CD4-positive, alpha-beta T cell (primary cell): Measurements from ENCODE around the gene CKMT1A. TPM values are rescaled to one million over a fixed set of nuclear protein-coding genes. Genes with fewer than 3 reads are reported as not detected.
"Not testable (repeated sequence)": the region's sequence is repeated elsewhere in the genome, so short reads cannot be mapped to it uniquely, and the experiment has no call there.

Experiments
- ATAC-seq: fragments of 200-7000 bp; cut with Tn5 transposase; one replicate; pipeline ENCODE4 v1.10.0; 2022; ENCODE audit warnings: mild to moderate bottlenecking; ENCODE audit not compliant: poor library complexity
- CTCF ChIA-PET: fragments of 350-600 bp; sonication (Branson Sonifier 250); formaldehyde crosslinking; loops from one replicate; lab custom pipeline; 2021; ENCODE audit warnings: antibody characterized with exemption, inconsistent platforms; lab: Charles Lee
- POLR2A ChIA-PET: fragments of 350-600 bp; sonication (Branson Sonifier 250); formaldehyde crosslinking; loops from one replicate; lab custom pipeline; 2021; ENCODE audit warnings: antibody characterized with exemption, inconsistent platforms; lab: Charles Lee
- DNase-seq, 14 experiments: peaks; one replicate each; pipeline ENCODE4 v3.0.0-alpha.2; 2013 to 2020; ENCODE audit warnings: mixed read lengths in 2 of 14
- H3K27ac ChIP-seq, 2 donors: one replicate each; pipeline versions ENCODE4 v1.5.1 to v1.7.0; 2013; ENCODE audit warnings: low read length in 2 of 2, low read depth in 1 of 2, mild to moderate bottlenecking in 1 of 2
- H3K27me3 ChIP-seq, 2 experiments: 1 replicate in 1 of 2; 2 replicates in 1 of 2; pipeline versions ENCODE4 v1.6.1 to v1.7.0; 2013; ENCODE audit warnings: low read length in 2 of 2, control low read depth in 1 of 2, mild to moderate bottlenecking in 1 of 2, moderate library complexity in 1 of 2; ENCODE audit not compliant: insufficient read depth in 2 of 2, control insufficient read depth in 1 of 2
- H3K36me3 ChIP-seq: one replicate; pipeline ENCODE4 v1.6.1; 2013; ENCODE audit warnings: low read length, control low read depth; ENCODE audit not compliant: insufficient read depth
- H3K4me1 ChIP-seq: one replicate; pipeline ENCODE4 v1.6.1; 2013; ENCODE audit warnings: low read length, control low read depth; ENCODE audit not compliant: insufficient read depth
- H3K4me3 ChIP-seq: one replicate; pipeline ENCODE4 v1.5.1; 2013; ENCODE audit warnings: mild to moderate bottlenecking, low read length, moderate library complexity
- H3K9me3 ChIP-seq, 2 experiments: 1 replicate in 1 of 2; 2 replicates in 1 of 2; pipeline versions ENCODE4 v1.6.1 to v1.7.0; 2013; ENCODE audit warnings: low read length in 2 of 2, mild to moderate bottlenecking in 2 of 2, control low read depth in 1 of 2, moderate library complexity in 1 of 2; ENCODE audit not compliant: control insufficient read depth in 1 of 2, insufficient read depth in 1 of 2
- H3K27ac Mint-ChIP-seq: one replicate; pipeline ENCODE4 v1.8.0; 2020; ENCODE audit warnings: mixed read lengths
- H3K27me3 Mint-ChIP-seq: one replicate; pipeline ENCODE4 v1.8.0; 2021; ENCODE audit warnings: mixed read lengths
- H3K36me3 Mint-ChIP-seq: one replicate; pipeline ENCODE4 v1.8.0; 2021; ENCODE audit warnings: low read depth, mixed read lengths
- H3K4me1 Mint-ChIP-seq: one replicate; pipeline ENCODE4 v1.8.0; 2021; ENCODE audit warnings: low read depth, mixed read lengths
- H3K4me3 Mint-ChIP-seq: one replicate; pipeline ENCODE4 v1.8.0; 2020; ENCODE audit warnings: mild to moderate bottlenecking, mixed read lengths
- H3K9me3 Mint-ChIP-seq: one replicate; pipeline ENCODE4 v1.8.0; 2020; ENCODE audit warnings: mixed read lengths
- intact Hi-C, 2 experiments: fragments of 100-400 bp; cut with DNase I in 1 of 2; cut with micrococcal nuclease in 1 of 2; formaldehyde crosslinking; loops; one replicate each; pipeline versions ENCODE4 v1.15.1 to v1.9.0; 2023 to 2025; cut with DNase I, micrococcal nuclease
- total RNA-seq, 174 experiments: library from RNA in 2 of 174; stranded (reverse) in 2 of 174; gene quantifications; one replicate each; pipeline ENCODE4 v1.2.3 and lab custom pipeline; 2021 to 2026
- TF ChIP-seq, protein P1 (sequence below): fragments of 200-600 bp; IDR thresholded peaks from one replicate; pipeline ENCODE4 v1.8.0; 2022; ENCODE audit warnings: antibody characterized with exemption, mild to moderate bottlenecking

Gene CKMT1A
- total RNA-seq, 2 experiments from 2014 or later = not detected

DNA sequence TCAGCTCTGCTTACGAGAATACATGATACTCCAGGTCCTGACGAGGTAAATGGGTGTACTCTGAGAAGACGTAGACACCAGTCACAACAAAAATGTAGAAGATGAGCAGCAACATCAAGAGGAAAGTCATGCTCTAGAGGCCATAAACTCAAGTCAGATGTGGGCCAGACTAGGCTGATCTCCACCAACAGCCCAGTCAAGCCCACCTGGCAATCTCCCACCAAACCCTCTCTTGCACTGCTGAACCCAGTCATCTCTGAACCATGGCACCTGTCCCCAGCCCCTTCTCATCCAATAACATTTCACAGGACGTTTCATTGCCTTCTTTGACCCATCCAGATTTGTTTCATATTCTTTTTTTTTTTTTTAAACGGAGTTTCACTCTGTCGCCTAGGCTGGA is 41.8 kb downstream of the CKMT1A start:
- Histone ChIP-seq H3K9me3 (no peaks in the 10 kb centered on the region), H3K36me3 (no peaks in the 10 kb centered on the region), H3K4me1 (no peaks in the 10 kb centered on the region), H3K27me3 (no peaks in the 10 kb centered on the region), H3K4me3 (no peak overlapping the region), H3K27ac (no peak overlapping the region)
- TF ChIP-seq, protein P1, sequence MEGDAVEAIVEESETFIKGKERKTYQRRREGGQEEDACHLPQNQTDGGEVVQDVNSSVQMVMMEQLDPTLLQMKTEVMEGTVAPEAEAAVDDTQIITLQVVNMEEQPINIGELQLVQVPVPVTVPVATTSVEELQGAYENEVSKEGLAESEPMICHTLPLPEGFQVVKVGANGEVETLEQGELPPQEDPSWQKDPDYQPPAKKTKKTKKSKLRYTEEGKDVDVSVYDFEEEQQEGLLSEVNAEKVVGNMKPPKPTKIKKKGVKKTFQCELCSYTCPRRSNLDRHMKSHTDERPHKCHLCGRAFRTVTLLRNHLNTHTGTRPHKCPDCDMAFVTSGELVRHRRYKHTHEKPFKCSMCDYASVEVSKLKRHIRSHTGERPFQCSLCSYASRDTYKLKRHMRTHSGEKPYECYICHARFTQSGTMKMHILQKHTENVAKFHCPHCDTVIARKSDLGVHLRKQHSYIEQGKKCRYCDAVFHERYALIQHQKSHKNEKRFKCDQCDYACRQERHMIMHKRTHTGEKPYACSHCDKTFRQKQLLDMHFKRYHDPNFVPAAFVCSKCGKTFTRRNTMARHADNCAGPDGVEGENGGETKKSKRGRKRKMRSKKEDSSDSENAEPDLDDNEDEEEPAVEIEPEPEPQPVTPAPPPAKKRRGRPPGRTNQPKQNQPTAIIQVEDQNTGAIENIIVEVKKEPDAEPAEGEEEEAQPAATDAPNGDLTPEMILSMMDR = no peak
- CTCF ChIA-PET = no interaction called here
- no peaks in the 10 kb centered on the region for H3K4me1 Mint-ChIP-seq
- ATAC-seq (no peak), DNase-seq (no peak)
- POLR2A ChIA-PET = no interaction called here
- no peaks in the 10 kb centered on the region for H3K36me3 Mint-ChIP-seq
- H3K4me3 Mint-ChIP-seq = no peak overlapping the region
- intact Hi-C loops = no loop called here
- H3K9me3 Mint-ChIP-seq = no peaks in the 10 kb centered on the region
- H3K27ac Mint-ChIP-seq = no peak overlapping the region
- H3K27me3 Mint-ChIP-seq = peaks cover 6% of the 10 kb centered on the region

DNA sequence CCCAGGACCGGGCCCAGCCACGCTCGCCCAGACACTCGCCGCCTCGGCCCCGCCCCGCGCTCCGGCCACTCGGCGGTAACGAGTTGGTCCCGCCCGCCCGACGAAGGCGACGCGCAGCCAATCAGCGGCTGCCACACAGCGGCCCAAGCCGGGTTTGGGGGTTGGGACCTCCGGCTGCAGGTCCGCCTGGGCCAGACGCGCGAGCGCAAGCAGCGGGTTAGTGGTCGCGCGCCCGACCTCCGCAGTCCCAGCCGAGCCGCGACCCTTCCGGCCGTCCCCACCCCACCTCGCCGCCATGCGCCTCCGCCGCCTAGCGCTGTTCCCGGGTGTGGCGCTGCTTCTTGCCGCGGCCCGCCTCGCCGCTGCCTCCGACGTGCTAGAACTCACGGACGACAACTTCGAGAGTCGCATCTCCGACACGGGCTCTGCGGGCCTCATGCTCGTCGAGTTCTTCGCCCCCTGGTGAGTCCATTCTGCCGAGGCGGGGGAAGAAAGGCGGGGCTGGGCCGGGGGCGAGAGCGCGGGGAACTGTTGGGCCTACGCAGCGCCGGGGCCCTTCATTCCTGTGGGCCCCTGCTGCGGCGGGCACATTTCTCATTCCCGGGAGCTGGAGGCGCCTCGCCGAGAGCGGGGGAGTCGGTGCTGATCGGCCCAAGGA is 52.7 kb downstream of the CKMT1A start, which contains the start of gene PDIA3:
Gene PDIA3 (plus strand): TSS at position 194 of the 658 bp plus-strand sequence. CDS start 102 bp downstream, at position 296.
- CTCF ChIA-PET = interaction anchor here (0.6 to 1.7 kb wide), 2 partner anchors 31 to 896 kb away, joined by 3 to 5 read pairs; partner anchors contain the start of gene ELL3
- H3K36me3 ChIP-seq, H3K27me3 Mint-ChIP-seq, H3K27me3 ChIP-seq, H3K9me3 ChIP-seq, H3K9me3 Mint-ChIP-seq: not testable (repeated sequence)
- H3K27ac Mint-ChIP-seq = peak within 1 kb of the TSS; percentile 94
- Histone ChIP-seq H3K4me1 (peaks cover 38% of the 10 kb centered on the region), H3K4me3 (peak within 1 kb of the TSS; percentile 84), H3K27ac (peak within 1 kb of the TSS; percentile 89 to 93)
- peak within 1 kb of the TSS; percentile 92 for H3K4me3 Mint-ChIP-seq
- POLR2A ChIA-PET = interaction anchor here (0.9 to 2.0 kb wide), 4 partner anchors 31 to 78 kb away, joined by 4 to 10 read pairs (median 6); partner anchors contain the start of genes ELL3, HYPK, MFAP1 and SERF2
- peaks cover 11% of the 10 kb centered on the region for H3K36me3 Mint-ChIP-seq
- intact Hi-C loops = loop anchor here in 1 of 2 experiments (1.0 kb wide), 1 partner anchor 45 kb away; no protein-coding TSS in a partner anchor
- peak; percentile 61 for ATAC-seq
- peak; percentile 69 to 93 (median 80) for DNase-seq
- peaks cover 41% of the 10 kb centered on the region for H3K4me1 Mint-ChIP-seq

DNA sequence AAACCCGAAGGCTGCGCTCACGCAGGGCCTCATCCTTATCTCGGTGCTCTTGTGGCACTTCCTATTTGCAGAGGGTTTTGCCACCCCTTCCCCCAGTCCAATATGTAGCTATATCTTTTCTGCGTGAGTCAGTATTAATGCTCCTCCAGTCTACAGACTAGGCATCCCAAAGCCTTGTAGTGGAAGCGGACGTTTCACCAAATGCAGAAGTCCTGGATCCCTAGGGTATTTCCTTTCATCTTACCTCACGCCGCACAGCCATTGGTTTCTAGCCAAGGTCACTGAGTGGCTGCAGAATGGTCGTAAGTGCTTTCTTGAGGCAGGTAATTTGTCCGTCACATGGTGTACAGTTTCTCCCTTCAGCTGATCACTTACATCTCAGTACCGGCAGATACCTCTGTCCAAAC is 53.2 kb downstream of the CKMT1A start:
- Histone ChIP-seq H3K4me1 (peaks cover 42% of the 10 kb centered on the region), H3K27ac (peak overlapping the region; percentile 89 to 93), H3K4me3 (peak overlapping the region; percentile 84)
- ATAC-seq (peak; percentile 40), DNase-seq (peak in 4 of 14 experiments; percentile 21 to 68 (median 58))
- intact Hi-C loops = loop anchor here in 1 of 2 experiments (1.0 kb wide), 1 partner anchor 44 kb away; no protein-coding TSS in a partner anchor
- not testable (repeated sequence) for H3K36me3 ChIP-seq, H3K9me3 ChIP-seq, H3K9me3 Mint-ChIP-seq, H3K27me3 ChIP-seq, H3K27me3 Mint-ChIP-seq
- ChIA-PET POLR2A (interaction anchor here (0.9 to 2.0 kb wide), 3 partner anchors 45 to 78 kb away, joined by 4 to 10 read pairs (median 8); partner anchors contain the start of genes HYPK, MFAP1, SERF2 and SERINC4), CTCF (interaction anchor here (0.6 kb wide), 1 partner anchor 896 kb away, joined by 3 read pairs; no protein-coding TSS in a partner anchor)
- Mint-ChIP-seq H3K4me1 (peaks cover 47% of the 10 kb centered on the region), H3K27ac (peak overlapping the region; percentile 94), H3K4me3 (peak overlapping the region; percentile 92), H3K36me3 (peaks cover 15% of the 10 kb centered on the region)

DNA sequence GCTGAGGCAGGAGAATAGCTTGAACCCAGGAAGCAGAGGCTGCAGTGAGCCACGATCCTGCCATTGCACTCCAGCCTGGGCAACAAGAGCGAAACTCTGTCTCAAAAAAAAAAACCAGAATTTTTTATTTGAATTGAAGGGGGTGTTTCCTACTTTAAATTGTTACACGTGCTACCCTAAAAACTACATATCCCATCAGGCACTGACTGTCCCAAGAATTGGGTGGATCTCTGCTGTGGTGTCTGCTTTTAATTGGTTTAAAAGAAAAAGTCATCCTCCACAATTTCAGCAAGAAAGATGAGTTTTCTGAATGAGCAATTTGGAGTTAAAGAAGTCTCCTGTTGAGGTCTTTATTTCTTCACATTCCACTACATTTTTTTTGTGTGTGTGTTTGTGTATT is 54.7 kb downstream of the CKMT1A start:
- CTCF ChIA-PET = no interaction called here
- peak in 4 of 14 experiments; percentile 17 to 74 (median 66) for DNase-seq

More for the DNA sequence above, 54.7 kb downstream of the CKMT1A start:
- TF ChIP-seq, protein P1 = no peak
- Histone ChIP-seq H3K36me3 (peaks cover 24% of the 10 kb centered on the region), H3K27ac (no peak overlapping the region), H3K27me3 (no peaks in the 10 kb centered on the region), H3K4me3 (peak overlapping the region; percentile 22), H3K4me1 (peaks cover 50% of the 10 kb centered on the region), H3K9me3 (no peaks in the 10 kb centered on the region)
- peak overlapping the region; percentile 94 for H3K27ac Mint-ChIP-seq
- intact Hi-C loops = no loop called here
- POLR2A ChIA-PET = interaction anchor here (0.9 kb wide), 1 partner anchor 29 kb away, joined by 5 read pairs; the partner anchor contains the start of gene ELL3
- peaks cover 29% of the 10 kb centered on the region for H3K36me3 Mint-ChIP-seq
- H3K4me3 Mint-ChIP-seq = peak overlapping the region; percentile 92
- peaks cover 61% of the 10 kb centered on the region for H3K4me1 Mint-ChIP-seq
- H3K9me3 Mint-ChIP-seq = no peaks in the 10 kb centered on the region
- ATAC-seq = peak; percentile 44
- no peaks in the 10 kb centered on the region for H3K27me3 Mint-ChIP-seq
